SK-N-SH (cell line): ENCODE data around the gene GALNT6.

ENCODE experiments used
- EP300 ChIP-seq, 2 experiments: IDR thresholded peaks; 2 replicates each; pipeline versions ENCODE4 v1.4.0 to v1.6.1; 2012; ENCODE audit warnings: borderline replicate concordance in 1 of 2, low read depth in 1 of 2, low read length in 1 of 2
- POLR2AphosphoS5 ChIP-seq: IDR thresholded peaks from 2 replicates; pipeline ENCODE4 v1.6.1; 2012; ENCODE audit warnings: low read depth, low read length
- RAD21 ChIP-seq: IDR thresholded peaks from 2 replicates; pipeline ENCODE4 v1.6.1; 2012; ENCODE audit warnings: mild to moderate bottlenecking, low read length
- RXRA ChIP-seq: IDR thresholded peaks from 2 replicates; pipeline ENCODE4 v1.4.0; 2012; ENCODE audit warnings: low read depth, mild to moderate bottlenecking, borderline replicate concordance
- TAF1 ChIP-seq: IDR thresholded peaks from 2 replicates; pipeline ENCODE4 v1.6.1; 2012; ENCODE audit warnings: low read depth, mild to moderate bottlenecking, low read length, moderate library complexity, borderline replicate concordance
- YY1 ChIP-seq: IDR thresholded peaks from 2 replicates; pipeline ENCODE4 v1.4.0; 2012; ENCODE audit warnings: low read depth, mild to moderate bottlenecking
- TF ChIP-seq, protein P1 (sequence below): fragments of 200-600 bp; sonication (generic); IDR thresholded peaks from 2 replicates; pipeline ENCODE4 v1.6.1; 2017; ENCODE audit warnings: antibody characterized with exemption, mild to moderate bottlenecking, moderate library complexity

DNA sequence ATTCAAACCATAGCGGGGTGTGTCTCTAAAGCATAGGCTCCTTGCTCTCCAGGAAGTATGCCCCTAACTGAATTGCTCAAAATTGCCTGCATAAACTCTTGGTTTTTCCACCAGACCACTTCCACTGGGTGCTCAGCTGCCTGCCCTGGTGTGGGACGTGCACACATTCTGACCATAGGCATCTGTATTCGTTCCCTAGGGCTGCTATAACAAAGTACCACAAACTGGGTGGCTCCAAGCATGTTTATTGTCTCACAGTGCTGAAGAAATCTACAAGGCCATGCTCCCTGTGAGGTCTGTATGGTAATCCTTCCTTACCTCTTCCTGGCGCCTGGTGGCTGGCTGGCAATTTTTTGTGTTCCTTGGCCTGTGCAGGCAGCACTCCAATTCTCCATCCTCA, 16.4 kb upstream of the GALNT6 start:
- TF ChIP-seq, protein P1, sequence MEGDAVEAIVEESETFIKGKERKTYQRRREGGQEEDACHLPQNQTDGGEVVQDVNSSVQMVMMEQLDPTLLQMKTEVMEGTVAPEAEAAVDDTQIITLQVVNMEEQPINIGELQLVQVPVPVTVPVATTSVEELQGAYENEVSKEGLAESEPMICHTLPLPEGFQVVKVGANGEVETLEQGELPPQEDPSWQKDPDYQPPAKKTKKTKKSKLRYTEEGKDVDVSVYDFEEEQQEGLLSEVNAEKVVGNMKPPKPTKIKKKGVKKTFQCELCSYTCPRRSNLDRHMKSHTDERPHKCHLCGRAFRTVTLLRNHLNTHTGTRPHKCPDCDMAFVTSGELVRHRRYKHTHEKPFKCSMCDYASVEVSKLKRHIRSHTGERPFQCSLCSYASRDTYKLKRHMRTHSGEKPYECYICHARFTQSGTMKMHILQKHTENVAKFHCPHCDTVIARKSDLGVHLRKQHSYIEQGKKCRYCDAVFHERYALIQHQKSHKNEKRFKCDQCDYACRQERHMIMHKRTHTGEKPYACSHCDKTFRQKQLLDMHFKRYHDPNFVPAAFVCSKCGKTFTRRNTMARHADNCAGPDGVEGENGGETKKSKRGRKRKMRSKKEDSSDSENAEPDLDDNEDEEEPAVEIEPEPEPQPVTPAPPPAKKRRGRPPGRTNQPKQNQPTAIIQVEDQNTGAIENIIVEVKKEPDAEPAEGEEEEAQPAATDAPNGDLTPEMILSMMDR, result no peak
- TF ChIP-seq TAF1 (no peak), POLR2AphosphoS5 (no peak), EP300 (IDR thresholded peaks at IDR 0.05; ENCODE audit: borderline replicate concordance in 1 of 2, low read depth in 1 of 2, low read length in 1 of 2) (no peak), RAD21 (no peak), YY1 (no peak), RXRA (no peak)
